HG03378 (cell line): ENCODE data around the gene EPHA2.

Experiments
- ATAC-seq: cut with Tn5 transposase; IDR thresholded peaks from one replicate; pipeline ENCODE4 v1.9.1; 2021; ENCODE audit warnings: mild to moderate bottlenecking, moderate library complexity; ENCODE audit not compliant: unreplicated experiment

The EPHA2 gene

GRCh38 chr1:16099412-16099811, 56.5 kb downstream of the EPHA2 start:
- no peak for ATAC-seq

GRCh38 chr1:16095447-16095846, 60.4 kb downstream of the EPHA2 start:
- no peak for ATAC-seq

GRCh38 chr1:16094453-16095158, 61.3 kb downstream of the EPHA2 start:
- ATAC-seq, result no peak

GRCh38 chr1:16093611-16094010, 62.3 kb downstream of the EPHA2 start:
- ATAC-seq, result no peak

GRCh38 chr1:16092923-16093511, 62.9 kb downstream of the EPHA2 start:
- no peak for ATAC-seq

- ATAC-seq, result no peak
Observed at GRCh38 chr1:16092097-16092922, 63.6 kb downstream of the EPHA2 start.

GRCh38 chr1:16091296-16091695, 64.6 kb downstream of the EPHA2 start:
- ATAC-seq, result no peak

- ATAC-seq, result no peak
Observed at GRCh38 chr1:16090076-16090826, 65.6 kb downstream of the EPHA2 start.

- ATAC-seq, result no peak
Observed at GRCh38 chr1:16088996-16089395, 66.9 kb downstream of the EPHA2 start.

- ATAC-seq, result no peak
Observed at GRCh38 chr1:16088351-16088911, 67.4 kb downstream of the EPHA2 start.

GRCh38 chr1:16087733-16088132, 68.1 kb downstream of the EPHA2 start:
- no peak for ATAC-seq

- no peak for ATAC-seq
Observed at GRCh38 chr1:16085522-16085921, 70.3 kb downstream of the EPHA2 start.

GRCh38 chr1:16083486-16083885, 72.4 kb downstream of the EPHA2 start:
- no peak for ATAC-seq

- ATAC-seq, result no peak
Observed at GRCh38 chr1:16082283-16083038, 73.4 kb downstream of the EPHA2 start.

GRCh38 chr1:16081636-16082035, 74.2 kb downstream of the EPHA2 start:
- ATAC-seq, result no peak

- ATAC-seq, result no peak
Observed at GRCh38 chr1:16080422-16081150, 75.3 kb downstream of the EPHA2 start.

- ATAC-seq, result no peak
Observed at GRCh38 chr1:16078925-16079656, 76.8 kb downstream of the EPHA2 start.

- ATAC-seq, result no peak
Observed at GRCh38 chr1:16077406-16078245, 78.2 kb downstream of the EPHA2 start.
